GM10847 (cell line): Measurements from ENCODE around the gene STX19.

ENCODE experiments used
- POLR2A ChIP-seq: IDR thresholded peaks from 2 replicates; pipeline ENCODE4 v1.6.1; 2011; ENCODE audit not compliant: insufficient read length; ENCODE audit errors: extremely low read depth

Gene STX19, protein sequence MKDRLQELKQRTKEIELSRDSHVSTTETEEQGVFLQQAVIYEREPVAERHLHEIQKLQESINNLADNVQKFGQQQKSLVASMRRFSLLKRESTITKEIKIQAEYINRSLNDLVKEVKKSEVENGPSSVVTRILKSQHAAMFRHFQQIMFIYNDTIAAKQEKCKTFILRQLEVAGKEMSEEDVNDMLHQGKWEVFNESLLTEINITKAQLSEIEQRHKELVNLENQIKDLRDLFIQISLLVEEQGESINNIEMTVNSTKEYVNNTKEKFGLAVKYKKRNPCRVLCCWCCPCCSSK

DNA sequence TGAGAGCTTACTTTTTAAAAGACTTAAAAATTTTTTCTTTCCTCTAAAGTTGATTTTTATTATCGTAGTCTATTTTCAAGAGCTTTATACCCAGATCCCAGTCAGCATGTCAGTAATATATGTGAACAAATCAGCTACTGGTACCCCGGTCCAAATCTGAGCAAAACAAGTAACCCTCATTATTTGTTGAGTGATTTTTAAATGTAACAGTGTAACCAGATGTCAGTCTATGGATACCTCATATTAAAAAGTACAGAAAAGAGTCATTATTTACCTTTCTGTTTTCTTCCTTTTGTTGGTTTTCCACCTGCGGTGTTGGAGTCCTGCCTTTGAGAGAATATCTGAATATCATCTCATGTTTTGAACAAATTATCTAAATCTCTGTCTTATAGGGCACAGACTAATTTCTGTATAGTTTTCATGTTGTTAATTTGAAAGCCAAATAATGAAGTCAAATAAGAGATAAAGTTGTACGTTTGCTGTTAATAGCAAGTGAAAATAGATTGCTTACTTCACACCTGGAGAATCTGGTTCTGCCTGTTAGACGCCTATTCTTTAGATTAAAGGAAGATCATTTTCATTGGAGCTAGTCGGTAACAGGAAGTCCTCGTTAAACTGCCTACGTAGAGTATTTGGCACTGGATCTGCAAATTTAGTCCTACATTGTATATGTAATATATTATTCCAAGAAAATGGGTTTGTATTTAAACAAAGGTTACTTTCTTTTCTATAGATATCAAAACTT, at the start of gene STX19:
STX19 (minus strand) TSS at position 505 of the 745 bp plus-strand sequence. CDS start 13,328 bp downstream, outside the sequence.
- TF ChIP-seq POLR2A: no peak

DNA sequence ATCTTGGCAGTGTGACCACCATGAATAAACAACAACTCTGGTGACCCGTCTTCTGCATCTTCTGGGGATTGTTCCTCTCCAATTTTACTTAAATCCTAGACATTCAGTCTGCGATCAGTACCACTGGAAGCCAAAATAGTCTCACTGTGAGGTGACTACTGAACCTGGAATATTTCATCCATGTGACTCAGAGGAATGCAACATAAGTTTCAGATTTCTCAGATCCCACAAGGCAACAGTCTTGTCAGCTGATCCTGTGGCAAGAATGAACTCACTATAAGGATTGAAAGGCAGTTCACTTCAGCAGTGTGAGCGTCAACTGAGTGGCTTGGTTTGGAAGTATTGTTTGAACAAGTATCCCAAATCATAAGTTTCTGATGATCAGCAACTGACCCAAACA, 47.7 kb upstream of the STX19 start:
- no peak for TF ChIP-seq POLR2A

DNA sequence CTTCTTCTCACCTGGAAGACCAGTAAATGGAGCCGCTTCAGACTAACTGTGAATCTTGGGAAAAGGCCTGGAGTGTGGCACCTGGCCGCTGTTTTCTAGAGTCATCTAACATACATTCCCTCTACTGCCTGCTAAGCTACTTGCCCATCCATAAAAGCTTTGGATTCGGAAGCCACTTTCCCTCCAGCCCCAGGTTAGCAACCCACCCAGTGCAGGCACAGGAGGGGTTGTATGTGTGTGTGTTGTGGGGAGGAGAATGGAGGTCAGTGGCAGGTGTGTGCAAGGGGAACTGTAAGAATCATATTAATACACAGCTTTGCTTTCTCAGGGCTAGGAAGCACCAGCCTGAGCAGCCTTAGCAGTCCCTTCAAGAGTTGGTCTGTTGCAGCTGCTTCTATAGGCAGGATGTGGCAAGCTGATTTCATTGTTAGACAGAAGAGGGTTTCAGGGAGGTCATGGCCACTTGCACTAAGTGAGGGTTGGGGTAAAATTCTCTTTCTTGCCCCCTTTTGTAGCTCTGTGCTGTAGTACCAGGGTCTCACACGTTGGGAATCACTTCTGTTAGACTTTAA, 43.4 kb upstream of the STX19 start:
- no peak for TF ChIP-seq POLR2A

DNA sequence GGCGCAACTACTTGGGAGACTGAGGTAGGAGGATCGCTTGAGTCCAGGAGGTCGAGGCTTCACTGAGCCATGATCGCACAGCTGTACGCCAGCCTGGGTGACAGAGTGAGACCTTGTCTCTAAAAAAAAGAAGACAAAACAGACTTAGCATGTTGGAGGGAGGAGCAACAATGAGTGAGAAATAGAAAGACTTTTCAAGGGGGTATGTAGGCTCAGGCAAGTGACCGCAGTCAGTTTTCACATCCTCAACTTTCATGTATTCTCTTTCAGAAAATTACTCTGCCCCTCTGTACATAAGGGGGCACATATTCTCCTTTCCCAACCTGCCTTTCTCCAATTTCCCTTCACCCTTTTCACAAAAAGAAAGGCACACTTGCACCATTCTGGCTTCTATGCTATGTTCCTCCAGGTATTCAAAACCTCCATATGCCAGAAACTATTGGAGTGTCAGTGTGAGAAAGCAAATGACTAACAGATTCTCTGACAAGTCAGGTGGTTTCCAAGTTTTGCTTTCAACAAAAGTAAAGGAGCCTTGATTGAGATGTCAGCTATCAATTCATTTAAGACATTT, 42.0 kb upstream of the STX19 start:
- TF ChIP-seq POLR2A: no peak

DNA sequence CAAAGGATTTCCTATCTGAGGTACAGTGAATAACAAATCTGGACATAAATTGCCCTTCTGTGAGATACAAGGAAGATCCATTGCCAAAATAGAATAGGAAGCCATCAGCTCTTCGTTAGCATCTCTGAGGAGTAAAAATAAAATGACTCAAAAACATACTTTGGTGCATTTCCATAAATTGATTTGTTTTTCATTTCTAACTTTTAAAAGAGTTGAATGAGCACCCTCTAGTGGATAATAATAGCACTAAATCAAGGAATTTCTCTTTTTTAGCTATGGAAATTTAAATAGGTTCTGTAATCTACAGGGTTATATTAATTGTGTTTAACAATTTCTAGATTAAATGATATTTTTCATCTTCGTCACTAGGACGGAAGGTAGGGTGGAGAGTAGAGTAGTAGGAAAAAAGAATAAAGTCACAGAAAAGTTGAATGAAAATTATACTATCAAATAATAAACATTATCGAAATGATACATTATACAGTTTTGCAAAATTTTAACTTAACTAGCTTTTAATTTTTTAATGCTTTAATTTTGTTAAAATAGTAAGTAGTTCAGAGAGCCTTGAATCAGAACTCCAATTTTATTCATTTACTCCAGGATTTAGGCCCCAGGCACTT, 40.9 kb upstream of the STX19 start:
- TF ChIP-seq POLR2A: no peak

DNA sequence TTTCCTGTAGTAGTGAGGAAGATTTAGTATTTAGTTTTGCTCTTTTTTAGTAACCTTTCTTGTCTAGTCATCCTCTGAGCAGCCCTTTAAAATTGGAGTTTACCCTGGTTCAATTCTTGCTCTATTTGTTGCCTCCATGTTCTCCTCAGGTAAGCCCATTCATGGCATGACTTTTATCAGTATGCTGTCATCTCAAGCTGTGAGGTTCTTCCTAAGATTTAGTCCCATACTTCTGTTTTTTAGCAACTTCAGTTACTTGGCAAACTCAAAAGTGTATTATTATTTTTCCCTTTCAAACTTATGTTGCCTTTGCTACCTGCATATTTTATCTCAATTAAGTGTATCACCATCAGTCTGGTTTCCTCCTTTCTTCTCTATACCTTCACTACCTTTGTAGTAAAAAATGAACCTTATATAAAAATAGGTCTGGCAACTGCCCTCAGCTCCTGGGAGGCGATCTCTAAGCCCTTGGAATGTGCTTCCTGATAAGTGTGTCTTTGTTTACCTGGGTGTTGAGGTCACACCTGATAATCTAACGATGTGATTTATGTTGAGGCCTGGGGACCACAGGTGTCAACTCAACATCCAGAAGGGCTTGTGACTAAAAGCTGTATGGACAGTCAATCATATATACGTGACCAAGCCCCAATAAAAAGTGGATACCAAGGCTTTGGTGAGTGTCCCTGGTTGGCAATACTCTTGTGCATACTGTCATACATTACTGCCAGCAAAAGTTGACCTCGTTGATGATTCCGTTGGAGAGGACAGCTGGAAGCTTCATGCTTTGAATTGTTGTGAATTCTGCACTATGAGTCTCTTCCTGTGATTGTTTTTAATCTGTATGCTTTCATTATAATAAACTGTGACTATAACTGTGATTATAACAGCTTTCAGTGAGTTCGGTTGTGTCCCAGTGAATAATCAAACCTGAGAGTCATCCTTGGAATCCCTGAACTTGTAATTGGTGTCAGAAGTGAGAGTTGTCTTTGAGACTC, 38.4 kb upstream of the STX19 start:
- no peak for TF ChIP-seq POLR2A

DNA sequence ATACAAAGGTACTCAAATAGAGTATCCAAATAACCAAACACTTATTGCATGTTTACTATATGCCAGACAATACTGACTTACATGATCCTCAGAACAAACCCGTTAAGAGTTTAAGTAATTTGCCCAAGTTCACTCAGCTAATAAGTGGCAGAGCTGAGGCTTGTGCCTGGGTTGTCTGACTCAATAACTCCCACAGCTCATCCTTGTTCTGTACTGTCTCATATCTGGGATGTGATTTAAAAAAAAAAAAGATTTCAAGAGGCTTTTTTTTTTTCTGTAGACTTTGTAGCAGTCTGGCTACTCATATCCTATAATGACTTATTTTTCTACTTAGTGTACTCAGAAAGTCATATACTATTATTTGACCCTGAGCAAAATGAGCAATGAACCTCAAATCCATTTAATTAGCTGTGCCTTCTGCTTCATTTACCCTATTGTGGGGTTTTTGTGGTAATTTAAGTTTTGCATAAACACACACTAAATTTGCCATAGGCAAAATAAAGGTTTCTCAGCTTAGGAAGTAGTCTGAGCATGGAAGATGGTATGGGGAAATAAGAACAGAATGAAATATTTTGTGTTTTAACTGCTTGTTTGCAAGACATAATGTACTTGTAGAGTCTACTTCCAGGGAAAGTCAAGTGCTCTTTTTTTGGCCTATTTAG, 37.6 kb upstream of the STX19 start:
- no peak for TF ChIP-seq POLR2A

DNA sequence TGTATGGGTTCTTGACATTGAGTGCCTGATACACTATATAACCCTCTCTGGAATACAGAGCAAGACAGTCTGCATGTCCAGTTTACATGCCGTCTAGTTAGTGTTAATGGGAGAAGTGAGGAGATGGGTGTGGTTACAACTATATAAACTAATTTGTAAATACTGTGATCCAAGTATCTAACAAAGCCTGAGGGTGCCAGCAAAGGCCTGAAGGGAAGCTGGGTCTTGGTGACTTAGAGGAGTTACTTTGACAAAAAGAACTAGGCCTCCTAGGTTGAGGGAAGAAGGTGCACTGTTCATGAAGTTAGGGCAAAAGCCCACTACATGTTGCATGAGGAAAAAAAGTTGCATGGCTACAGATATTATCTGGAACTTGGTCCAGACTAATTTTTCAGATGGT, 36.7 kb upstream of the STX19 start:
- no peak for TF ChIP-seq POLR2A

DNA sequence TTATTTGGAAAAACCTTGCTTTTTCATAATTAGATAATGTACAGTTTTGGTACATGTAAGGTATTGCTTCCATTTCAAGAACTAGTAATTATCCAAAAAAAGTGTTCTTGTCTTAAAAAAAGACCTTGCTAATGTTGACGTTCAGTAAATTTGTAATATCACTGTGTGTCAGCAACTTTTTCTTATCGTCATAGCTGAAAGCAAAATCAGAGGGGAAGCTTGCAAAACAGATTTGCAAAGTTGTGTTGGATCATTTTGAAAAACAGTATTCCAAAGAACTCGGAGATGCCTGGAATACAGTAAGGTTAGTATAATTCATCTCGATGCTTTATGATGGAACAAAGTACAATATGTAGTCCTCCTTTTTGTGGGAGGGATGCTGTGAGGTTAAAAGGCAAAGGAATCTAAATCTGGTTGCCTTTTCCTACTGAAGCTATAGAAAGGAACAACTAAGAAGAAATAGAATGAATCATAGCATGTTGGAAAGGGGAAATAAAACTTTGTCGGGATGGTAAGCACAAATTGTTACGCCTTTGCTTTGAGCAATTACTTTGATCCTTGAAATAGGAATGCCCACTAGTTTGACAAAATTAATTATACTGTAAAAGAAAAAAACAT, 36.0 kb upstream of the STX19 start:
- TF ChIP-seq POLR2A: no peak

DNA sequence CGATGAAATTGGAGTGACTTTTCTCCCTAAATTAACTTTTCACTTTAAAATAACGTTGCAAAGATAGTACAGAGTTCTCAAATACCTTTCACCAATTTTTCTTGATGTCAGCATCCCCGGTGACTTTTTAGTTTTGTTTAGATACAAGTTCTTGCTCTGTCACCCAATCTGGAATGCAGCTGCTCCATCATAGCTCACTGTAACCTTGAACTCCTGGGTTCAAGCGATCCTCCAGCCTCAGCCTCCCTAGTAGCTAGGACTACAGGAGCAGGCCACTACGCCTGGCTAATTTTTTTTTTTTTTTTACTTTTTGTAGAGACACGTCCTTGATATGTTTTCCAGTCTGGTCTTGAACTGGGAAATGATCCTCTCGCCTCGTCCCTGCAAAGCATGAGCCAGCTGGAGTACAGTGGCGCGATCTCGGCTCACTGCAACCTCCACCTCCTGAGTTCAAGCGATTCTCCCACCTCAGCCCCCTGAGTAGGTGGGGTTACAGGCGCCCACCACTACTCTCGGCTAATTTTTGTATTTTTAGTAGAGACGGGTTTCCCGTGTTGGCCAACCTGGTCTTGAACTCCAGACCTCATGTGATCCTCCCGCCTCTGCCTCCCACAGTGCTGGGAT, 35.2 kb upstream of the STX19 start:
- no peak for TF ChIP-seq POLR2A

DNA sequence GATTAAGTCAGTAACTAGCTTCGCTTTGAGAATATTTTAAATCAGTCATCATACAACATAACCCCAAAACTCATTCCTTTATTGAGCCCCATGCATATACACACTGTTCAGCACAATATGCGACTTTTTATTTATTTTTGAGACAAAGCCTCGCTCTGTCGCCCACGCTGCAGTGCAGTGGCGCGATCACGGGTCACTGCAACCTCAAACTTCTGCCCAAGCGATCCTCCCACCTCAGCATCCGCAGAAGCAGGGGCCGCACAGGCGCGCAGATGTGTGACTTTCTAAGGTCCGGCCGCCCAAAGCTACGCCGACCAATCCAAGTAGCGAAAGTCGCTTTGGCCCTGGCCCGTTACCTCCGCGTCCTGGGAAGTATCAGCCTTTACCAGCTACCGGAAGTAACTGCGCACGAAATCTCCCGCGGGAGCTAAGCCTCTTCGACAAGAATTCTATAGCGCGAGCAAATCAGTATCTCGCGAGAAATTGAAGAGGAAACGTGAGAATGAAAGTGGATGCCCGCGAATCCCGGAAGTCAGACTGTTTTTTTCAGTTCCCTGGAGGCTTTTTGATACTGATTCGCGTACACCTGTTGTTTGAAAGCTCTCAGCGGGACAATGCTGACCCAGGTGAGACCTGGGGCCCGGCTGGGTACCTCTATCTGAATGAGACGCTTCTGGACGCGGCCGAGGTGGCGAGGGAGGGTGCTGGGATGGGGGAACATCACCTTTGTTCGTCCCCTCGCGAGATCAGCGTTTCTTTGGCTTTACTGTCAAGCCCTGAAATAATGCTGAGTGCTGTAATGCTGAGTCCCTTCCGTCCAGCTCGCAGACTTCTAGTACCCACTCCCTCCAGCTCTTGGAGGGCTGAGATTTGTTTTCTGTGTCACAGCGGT, 34.4 kb upstream of the STX19 start, which contains the start of the genes DHFR2 and NSUN3:
DHFR2 (minus strand) TSS at position 404 of the 892 bp plus-strand sequence. CDS start 1,405 bp downstream, outside the sequence.
NSUN3 (plus strand) TSS at position 549 of the 892 bp plus-strand sequence; CDS start at position 615, 66 bp downstream.
- TF ChIP-seq POLR2A: peak; percentile 74

DNA sequence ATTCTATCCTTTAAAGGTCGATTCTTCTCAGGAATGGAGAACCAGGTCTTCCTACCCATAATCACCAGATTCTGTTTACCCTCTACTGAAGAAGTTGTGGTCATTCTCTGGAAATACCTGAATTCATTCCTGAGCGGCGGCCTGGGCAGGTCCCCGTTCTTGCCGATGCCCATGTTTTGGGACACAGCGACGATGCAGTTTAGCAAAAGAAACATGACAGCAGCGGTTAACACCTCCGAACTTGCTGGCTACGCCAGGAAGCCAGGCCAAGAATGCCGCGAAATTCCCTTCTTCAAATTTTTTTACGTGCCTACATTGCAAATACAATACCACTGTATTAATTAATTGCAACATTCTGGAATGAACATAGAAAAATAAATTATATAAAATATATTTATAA, 32.9 kb upstream of the STX19 start:
- no peak for TF ChIP-seq POLR2A
